ENCODE data around the gene EIF4E.

- TF ChIP-seq CTCF (IDR thresholded peaks at IDR 0.05; ENCODE audit: poor library complexity) (no peak), EZH2phosphoT487 (IDR thresholded peaks at IDR 0.05; ENCODE audit: low read depth, severe bottlenecking, unreplicated experiment) (no peak), EZH2 (IDR thresholded peaks at IDR 0.05; ENCODE audit: borderline replicate concordance) (no peak)
These were observed 90.4 kb downstream of the EIF4E start for GRCh38 chr4:98838531-98838930.

Measured in hepatocyte (in vitro differentiated cells).